PC-3 (cell line): ENCODE measurements around the gene PSMD6. TPM values are rescaled to one million over a fixed set of nuclear protein-coding genes. Genes with fewer than 3 reads are reported as not detected.

Source experiments
- ATAC-seq: fragments of 200-7000 bp; cut with Tn5 transposase; 2 replicates; pipeline ENCODE4 v1.9.1; 2020; ENCODE audit warnings: mild to moderate bottlenecking, moderate library complexity
- BruUV-seq: library from RNA; stranded (reverse); fragments of 400-500 nt; replicated peaks from 2 replicates; lab custom pipeline; 2021; lab: Mats Ljungman, UMichigan
- CTCF ChIA-PET: fragments of 300-600 bp; sonication (Branson Sonifier 250); formaldehyde crosslinking; loops from one replicate; lab custom pipeline; 2022; ENCODE audit warnings: antibody characterized with exemption; lab: Charles Lee
- POLR2A ChIA-PET: fragments of 300-600 bp; sonication (Branson Sonifier 250); formaldehyde crosslinking; loops from one replicate; lab custom pipeline; 2022; ENCODE audit warnings: antibody characterized with exemption; ENCODE audit not compliant: unreplicated experiment; lab: Charles Lee
- DNase-seq: peaks from one replicate; pipeline ENCODE4 v3.0.0-alpha.2; 2015
- H2AFZ ChIP-seq: fragments of 300-600 bp; sonication (generic); 2 replicates; pipeline ENCODE4 v1.6.0; 2016; ENCODE audit warnings: antibody characterized with exemption, low read length
- H3F3A ChIP-seq: fragments of 300-600 bp; sonication (generic); one replicate; pipeline ENCODE4 v1.6.0; 2017; ENCODE audit warnings: antibody characterized with exemption, low read length, control low read depth, mild to moderate bottlenecking; ENCODE audit not compliant: unreplicated experiment
- H3K27ac ChIP-seq: fragments of 300-600 bp; sonication (generic); 2 replicates; pipeline ENCODE4 v1.5.1; 2016; ENCODE audit warnings: mild to moderate bottlenecking, low read length
- H3K27me3 ChIP-seq: fragments of 300-600 bp; sonication (generic); 2 replicates; pipeline ENCODE4 v1.6.1; 2016; ENCODE audit warnings: low read length, mixed read lengths
- H3K36me3 ChIP-seq: fragments of 300-600 bp; sonication (generic); 2 replicates; pipeline ENCODE4 v1.6.1; 2016; ENCODE audit warnings: low read depth, mixed run types, low read length, mixed read lengths
- H3K4me1 ChIP-seq: fragments of 300-600 bp; sonication (generic); 2 replicates; pipeline ENCODE4 v1.5.1; 2016; ENCODE audit warnings: low read length; ENCODE audit not compliant: insufficient read depth
- H3K4me2 ChIP-seq: fragments of 300-600 bp; sonication (generic); 2 replicates; pipeline ENCODE4 v1.6.0; 2016; ENCODE audit warnings: low read length
- H3K4me3 ChIP-seq: fragments of 300-600 bp; sonication (generic); 2 replicates; pipeline ENCODE4 v1.5.1; 2016; ENCODE audit warnings: mild to moderate bottlenecking, low read length, mixed read lengths
- H3K79me2 ChIP-seq: fragments of 300-600 bp; sonication (generic); 2 replicates; pipeline ENCODE4 v1.6.1; 2017; ENCODE audit warnings: low read length, mixed read lengths
- H3K9ac ChIP-seq: fragments of 300-600 bp; sonication (generic); 2 replicates; pipeline ENCODE4 v1.6.0; 2016; ENCODE audit warnings: mild to moderate bottlenecking, low read length
- H3K9me2 ChIP-seq: fragments of 300-600 bp; sonication (generic); replicated peaks from 2 replicates; pipeline ENCODE4 v1.6.1; 2016; ENCODE audit warnings: mixed run types, low read length, mixed read lengths
- H3K9me3 ChIP-seq: fragments of 300-600 bp; sonication (generic); 2 replicates; pipeline ENCODE4 v1.6.1; 2016; ENCODE audit warnings: low read length, mixed read lengths
- H4K20me1 ChIP-seq: fragments of 300-600 bp; sonication (generic); 2 replicates; pipeline ENCODE4 v1.6.1; 2016; ENCODE audit warnings: low read length, mixed read lengths
- CTCF ChIP-seq: fragments of 300-600 bp; sonication (generic); conservative IDR thresholded peaks from 2 replicates; pipeline ENCODE4 v1.5.1; 2017; ENCODE audit warnings: antibody characterized with exemption, low read depth, mild to moderate bottlenecking, low read length
- EZH2 ChIP-seq: fragments of 300-600 bp; sonication (generic); IDR thresholded peaks from one replicate; pipeline ENCODE4 v1.6.1; 2017; ENCODE audit warnings: antibody characterized with exemption, mild to moderate bottlenecking, low read length; ENCODE audit not compliant: unreplicated experiment
- EZH2phosphoT487 ChIP-seq: fragments of 300-600 bp; sonication (generic); IDR thresholded peaks from 2 replicates; pipeline ENCODE4 v1.6.1; 2018; ENCODE audit warnings: mild to moderate bottlenecking, antibody characterized with exemption, low read length, borderline replicate concordance
- intact Hi-C: fragments of 100-400 bp; cut with micrococcal nuclease; formaldehyde crosslinking; loops from 2 replicates; pipeline ENCODE4 v1.9.0; 2023
- total RNA-seq: library from RNA; depleted of rRNA; stranded (reverse); fragments of >200 nt; gene quantifications from 2 replicates; pipeline ENCODE4 v1.2.3, GENCODE V29; 2014

Gene PSMD6
- total RNA-seq, 1 experiment from 2014 or later: 80.7 TPM

GRCh38 chr3:64067506-64068346 is 44.4 kb upstream of the PSMD6 start:
- Histone ChIP-seq H3K27me3 (no peaks in the 10 kb centered on the region), H3K4me3 (no peak overlapping the region), H3K4me1 (peaks cover 13% of the 10 kb centered on the region), H3K4me2 (no peak overlapping the region), H4K20me1 (no peaks in the 10 kb centered on the region), H3F3A (no peaks in the 10 kb centered on the region), H3K27ac (no peak overlapping the region), H3K9me2 (no peaks in the 10 kb centered on the region), H3K9me3 (no peaks in the 10 kb centered on the region), H3K36me3 (no peaks in the 10 kb centered on the region), H3K79me2 (no peaks in the 10 kb centered on the region), H2AFZ (no peak overlapping the region), H3K9ac (no peak overlapping the region)
- no TSS peak for BruUV-seq
- ATAC-seq (no peak), DNase-seq (no peak)
- ChIA-PET CTCF (no interaction called here), POLR2A (no interaction called here)
- TF ChIP-seq EZH2phosphoT487: no peak
- TF ChIP-seq CTCF: no peak
- no peak for TF ChIP-seq EZH2
- intact Hi-C loops: no loop called here

GRCh38 chr3:64064804-64065203 is 41.5 kb upstream of the PSMD6 start:
- intact Hi-C loops: no loop called here
- H3K79me2 ChIP-seq: no peaks in the 10 kb centered on the region
- no TSS peak for BruUV-seq
- H3K4me1 ChIP-seq: peaks cover 14% of the 10 kb centered on the region
- no peak for ATAC-seq
- no peak overlapping the region for H3K4me2 ChIP-seq
- H3K4me3 ChIP-seq: no peak overlapping the region
- no peaks in the 10 kb centered on the region for H3K36me3 ChIP-seq
- H4K20me1 ChIP-seq: no peaks in the 10 kb centered on the region
- no peaks in the 10 kb centered on the region for H3K27me3 ChIP-seq
- POLR2A ChIA-PET: no interaction called here
- TF ChIP-seq EZH2: no peak
- TF ChIP-seq CTCF: no peak
- no peak for TF ChIP-seq EZH2phosphoT487
- no peak overlapping the region for H2AFZ ChIP-seq
- H3K9ac ChIP-seq: no peak overlapping the region
- no peak overlapping the region for H3K27ac ChIP-seq
- H3K9me3 ChIP-seq: no peaks in the 10 kb centered on the region
- no peak for DNase-seq
- no peaks in the 10 kb centered on the region for H3K9me2 ChIP-seq
- no peaks in the 10 kb centered on the region for H3F3A ChIP-seq
- CTCF ChIA-PET: no interaction called here

- peak overlapping the region; percentile 92 for H3K27ac ChIP-seq
- no peaks in the 10 kb centered on the region for H3F3A ChIP-seq
- H3K9me2 ChIP-seq: no peaks in the 10 kb centered on the region
- peaks cover 14% of the 10 kb centered on the region for H3K4me1 ChIP-seq
- peak overlapping the region; percentile 55 for H3K9ac ChIP-seq
- H2AFZ ChIP-seq: no peak overlapping the region
- no peaks in the 10 kb centered on the region for H3K9me3 ChIP-seq
- no peaks in the 10 kb centered on the region for H4K20me1 ChIP-seq
- DNase-seq (no peak), ATAC-seq (peak; percentile 18; the same call in 1 of the 2 replicates)
- CTCF ChIA-PET: no interaction called here
- POLR2A ChIA-PET: no interaction called here
- no peaks in the 10 kb centered on the region for H3K27me3 ChIP-seq
- H3K4me2 ChIP-seq: peak overlapping the region; percentile 59; the same call in 1 of the 2 replicates
- BruUV-seq: no TSS peak
- intact Hi-C loops: loop anchor here (1.0 kb wide), 1 partner anchor 30 kb away; no protein-coding TSS in a partner anchor
- H3K79me2 ChIP-seq: no peaks in the 10 kb centered on the region
- H3K4me3 ChIP-seq: no peak overlapping the region
- TF ChIP-seq EZH2phosphoT487 (no peak), CTCF (no peak), EZH2 (no peak)
- no peaks in the 10 kb centered on the region for H3K36me3 ChIP-seq
Measured at GRCh38 chr3:64063983-64064438, 40.7 kb upstream of the PSMD6 start.
